Neural cell (in vitro differentiated cells): ENCODE results near the gene DSCAML1.

Experiments
- CTCF ChIP-seq: fragments of 450-650 bp; IDR thresholded peaks from 2 replicates; pipeline ENCODE4 v1.5.1; 2014; ENCODE audit warnings: antibody characterized with exemption, mild to moderate bottlenecking, moderate library complexity; ENCODE audit not compliant: poor library complexity, severe bottlenecking
- EP300 ChIP-seq: fragments of 450-650 bp; conservative IDR thresholded peaks from 2 replicates; pipeline ENCODE4 v1.6.1; 2014; ENCODE audit warnings: antibody characterized with exemption, mild to moderate bottlenecking, moderate library complexity; ENCODE audit not compliant: poor library complexity, severe bottlenecking
- EZH2 ChIP-seq: fragments of 200-600, 300-800 bp; shearing (Covaris generic), sonication (generic); IDR thresholded peaks from 2 replicates; pipeline ENCODE4 v1.6.1; 2014; ENCODE audit warnings: antibody characterized with exemption, low read length, borderline replicate concordance, mild to moderate bottlenecking; ENCODE audit not compliant: insufficient read depth, poor library complexity, severe bottlenecking
- MXI1 ChIP-seq: fragments of 450-650 bp; conservative IDR thresholded peaks from 2 replicates; pipeline ENCODE4 v1.6.1; 2014; ENCODE audit warnings: antibody characterized with exemption, mild to moderate bottlenecking; ENCODE audit not compliant: poor library complexity, severe bottlenecking
- POLR2AphosphoS5 ChIP-seq: IDR thresholded peaks from 2 replicates; pipeline ENCODE4 v1.6.1; 2012
- RAD21 ChIP-seq: fragments of 450-650 bp; conservative IDR thresholded peaks from 2 replicates; pipeline ENCODE4 v1.6.1; 2014; ENCODE audit warnings: antibody characterized with exemption, mild to moderate bottlenecking, moderate library complexity
- REST ChIP-seq: IDR thresholded peaks from 2 replicates; pipeline ENCODE4 v1.6.1; 2012; ENCODE audit warnings: borderline replicate concordance
- TAF1 ChIP-seq: IDR thresholded peaks from 2 replicates; pipeline ENCODE4 v1.6.1; 2012; ENCODE audit warnings: low read depth

GRCh38 chr11:117807482-117808327, 10.7 kb upstream of the DSCAML1 start:
- TF ChIP-seq CTCF: peak; percentile 78
- no peak for TF ChIP-seq EZH2
- TF ChIP-seq REST: no peak
- no peak for TF ChIP-seq EP300
- TF ChIP-seq RAD21: peak; percentile 76
- TF ChIP-seq POLR2AphosphoS5: no peak
- no peak for TF ChIP-seq TAF1
- no peak for TF ChIP-seq MXI1
